Glutamatergic neuron (in vitro differentiated cells): Measurements from ENCODE around the gene MTCL3.
A peak's percentile ranks its signal among the peaks of the same experiment; 100 is the strongest.

ENCODE experiments used
- DNase-seq: peaks from one replicate; pipeline ENCODE4 v3.0.0; 2022
- H3K27ac Mint-ChIP-seq: one replicate; pipeline ENCODE4 v1.8.0; 2020; ENCODE audit warnings: mild to moderate bottlenecking, mixed read lengths, inconsistent platforms; ENCODE audit not compliant: unreplicated experiment
- H3K27me3 Mint-ChIP-seq: one replicate; pipeline ENCODE4 v1.8.0; 2020; ENCODE audit warnings: mild to moderate bottlenecking, moderate library complexity, mixed read lengths, inconsistent platforms; ENCODE audit not compliant: unreplicated experiment
- H3K36me3 Mint-ChIP-seq: one replicate; pipeline ENCODE4 v1.8.0; 2020; ENCODE audit warnings: mild to moderate bottlenecking, mixed read lengths, inconsistent platforms; ENCODE audit not compliant: unreplicated experiment
- H3K4me1 Mint-ChIP-seq: one replicate; pipeline ENCODE4 v1.8.0; 2020; ENCODE audit warnings: mild to moderate bottlenecking, low read depth, mixed read lengths, inconsistent platforms; ENCODE audit not compliant: unreplicated experiment
- H3K4me3 Mint-ChIP-seq: one replicate; pipeline ENCODE4 v1.8.0; 2020; ENCODE audit warnings: mild to moderate bottlenecking, mixed read lengths, inconsistent platforms; ENCODE audit not compliant: unreplicated experiment
- H3K9me3 Mint-ChIP-seq: one replicate; pipeline ENCODE4 v1.8.0; 2020; ENCODE audit warnings: mild to moderate bottlenecking, moderate library complexity, mixed read lengths, inconsistent platforms; ENCODE audit not compliant: unreplicated experiment
- TF ChIP-seq, protein P1 (sequence below): fragments of 200-600 bp; sonication (generic); IDR thresholded peaks from one replicate; pipeline ENCODE4 v1.5.0; 2021; ENCODE audit not compliant: partially characterized antibody, unreplicated experiment

MTCL3 gene

GRCh38 chr6:127518710-127519468, at the start of gene MTCL3:
TSS of gene MTCL3 (minus strand) at chr6:127519335.
- Mint-ChIP-seq H3K4me3 (peak within 1 kb of the TSS; percentile 95), H3K4me1 (peaks cover 14% of the 10 kb centered on the region), H3K27me3 (peaks cover 29% of the 10 kb centered on the region), H3K9me3 (peaks cover 38% of the 10 kb centered on the region), H3K36me3 (peaks cover 9% of the 10 kb centered on the region), H3K27ac (peak within 1 kb of the TSS; percentile 100)
- DNase-seq: peak; percentile 93
- TF ChIP-seq, protein P1, sequence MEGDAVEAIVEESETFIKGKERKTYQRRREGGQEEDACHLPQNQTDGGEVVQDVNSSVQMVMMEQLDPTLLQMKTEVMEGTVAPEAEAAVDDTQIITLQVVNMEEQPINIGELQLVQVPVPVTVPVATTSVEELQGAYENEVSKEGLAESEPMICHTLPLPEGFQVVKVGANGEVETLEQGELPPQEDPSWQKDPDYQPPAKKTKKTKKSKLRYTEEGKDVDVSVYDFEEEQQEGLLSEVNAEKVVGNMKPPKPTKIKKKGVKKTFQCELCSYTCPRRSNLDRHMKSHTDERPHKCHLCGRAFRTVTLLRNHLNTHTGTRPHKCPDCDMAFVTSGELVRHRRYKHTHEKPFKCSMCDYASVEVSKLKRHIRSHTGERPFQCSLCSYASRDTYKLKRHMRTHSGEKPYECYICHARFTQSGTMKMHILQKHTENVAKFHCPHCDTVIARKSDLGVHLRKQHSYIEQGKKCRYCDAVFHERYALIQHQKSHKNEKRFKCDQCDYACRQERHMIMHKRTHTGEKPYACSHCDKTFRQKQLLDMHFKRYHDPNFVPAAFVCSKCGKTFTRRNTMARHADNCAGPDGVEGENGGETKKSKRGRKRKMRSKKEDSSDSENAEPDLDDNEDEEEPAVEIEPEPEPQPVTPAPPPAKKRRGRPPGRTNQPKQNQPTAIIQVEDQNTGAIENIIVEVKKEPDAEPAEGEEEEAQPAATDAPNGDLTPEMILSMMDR: no peak

GRCh38 chr6:127567476-127567875, 48.3 kb upstream of the MTCL3 start:
- H3K9me3 Mint-ChIP-seq: no peaks in the 10 kb centered on the region
- H3K4me3 Mint-ChIP-seq: no peak overlapping the region
- H3K27me3 Mint-ChIP-seq: no peaks in the 10 kb centered on the region
- H3K4me1 Mint-ChIP-seq: no peaks in the 10 kb centered on the region
- H3K36me3 Mint-ChIP-seq: no peaks in the 10 kb centered on the region
- H3K27ac Mint-ChIP-seq: no peak overlapping the region
- TF ChIP-seq, protein P1: no peak
- no peak for DNase-seq

GRCh38 chr6:127566651-127567050, 47.5 kb upstream of the MTCL3 start:
- no peaks in the 10 kb centered on the region for H3K4me1 Mint-ChIP-seq

GRCh38 chr6:127566119-127566518, 47.0 kb upstream of the MTCL3 start:
- Mint-ChIP-seq H3K4me3 (no peak overlapping the region), H3K9me3 (no peaks in the 10 kb centered on the region), H3K27me3 (no peaks in the 10 kb centered on the region), H3K27ac (no peak overlapping the region), H3K4me1 (no peaks in the 10 kb centered on the region), H3K36me3 (no peaks in the 10 kb centered on the region)
- DNase-seq: no peak
- TF ChIP-seq, protein P1: no peak

More at GRCh38 chr6:127566651-127567050, 47.5 kb upstream of the MTCL3 start:
- H3K4me3 Mint-ChIP-seq: no peak overlapping the region
- H3K27me3 Mint-ChIP-seq: no peaks in the 10 kb centered on the region
- no peaks in the 10 kb centered on the region for H3K36me3 Mint-ChIP-seq
- no peaks in the 10 kb centered on the region for H3K9me3 Mint-ChIP-seq
- DNase-seq: no peak
- no peak overlapping the region for H3K27ac Mint-ChIP-seq
- TF ChIP-seq, protein P1: no peak

DNA sequence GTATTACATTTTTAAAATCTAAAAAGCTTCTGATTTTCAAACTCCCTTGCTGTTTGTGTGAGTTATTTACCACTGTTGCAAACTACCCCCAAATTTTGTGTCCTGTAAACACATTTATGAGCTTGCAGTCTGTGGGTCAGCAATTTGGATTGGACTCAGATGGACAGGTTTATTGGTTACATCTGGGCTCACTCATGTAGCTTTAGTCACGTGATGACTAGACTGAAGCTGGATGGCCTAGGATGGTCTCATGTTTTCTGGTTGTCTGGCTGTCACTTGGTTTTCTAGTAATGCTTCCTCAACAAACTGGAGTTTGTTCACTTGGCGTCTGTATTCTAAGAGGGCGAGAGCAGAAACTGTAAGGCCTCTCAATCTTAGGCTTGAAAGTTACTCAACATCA, 45.6 kb upstream of the MTCL3 start:
- Mint-ChIP-seq H3K4me1 (no peaks in the 10 kb centered on the region), H3K9me3 (no peaks in the 10 kb centered on the region), H3K27me3 (no peaks in the 10 kb centered on the region), H3K27ac (no peak overlapping the region), H3K36me3 (no peaks in the 10 kb centered on the region), H3K4me3 (no peak overlapping the region)
- DNase-seq: no peak
- TF ChIP-seq, protein P1: no peak
